Heart right ventricle (tissue), 16 donors: ENCODE data around the gene ATP5IF1. TPM values are rescaled to one million over a fixed set of nuclear protein-coding genes. Genes with fewer than 3 reads are reported as not detected.

ENCODE experiments used
- ATAC-seq, 8 donors: fragments of 200-7000 bp; cut with Tn5 transposase; one replicate each; pipeline ENCODE4 v1.9.1; 2020; ENCODE audit warnings: mild to moderate bottlenecking in 8 of 8, moderate library complexity in 8 of 8, moderate number of reproducible peaks in 1 of 8
- DNase-seq, 2 donors: peaks; one replicate each; pipeline ENCODE4 v3.0.0-alpha.2; 2020
- H3K27ac ChIP-seq, 10 donors: fragments of 200-600 bp; sonication (generic) in 2 of 10; one replicate each; pipeline versions ENCODE4 v1.5.0 to v1.8.0; 2020 to 2022; ENCODE audit warnings: mild to moderate bottlenecking in 3 of 10
- H3K27me3 ChIP-seq, 7 donors: fragments of 200-600 bp; one replicate each; pipeline ENCODE4 v1.8.0; 2021 to 2022; ENCODE audit warnings: mild to moderate bottlenecking in 2 of 7
- H3K36me3 ChIP-seq, 9 donors: fragments of 200-600 bp; sonication (generic) in 1 of 9; one replicate each; pipeline versions ENCODE4 v1.5.0 to v1.8.0; 2020 to 2022; ENCODE audit warnings: mild to moderate bottlenecking in 2 of 9
- H3K4me1 ChIP-seq, 9 donors: fragments of 200-600 bp; sonication (generic) in 1 of 9; one replicate each; pipeline versions ENCODE4 v1.5.0 to v1.8.0; 2020 to 2022; ENCODE audit warnings: mild to moderate bottlenecking in 4 of 9
- H3K4me3 ChIP-seq, 10 donors: fragments of 200-600 bp; sonication (generic) in 2 of 10; one replicate each; pipeline versions ENCODE4 v1.5.0 to v1.8.0; 2020 to 2022; ENCODE audit warnings: mild to moderate bottlenecking in 7 of 10, moderate library complexity in 2 of 10
- H3K9me3 ChIP-seq, 11 donors: fragments of 200-600 bp in 10 of 11; sonication (generic) in 2 of 11; one replicate each; pipeline versions ENCODE4 v1.5.0 to v1.8.0; 2013 to 2022; ENCODE audit warnings: mild to moderate bottlenecking in 2 of 11, control low read depth in 1 of 11, moderate library complexity in 1 of 11
- CTCF ChIP-seq, 9 donors: fragments of 200-600 bp; sonication (generic) in 2 of 9; IDR thresholded peaks; one replicate each; pipeline versions ENCODE4 v1.5.0 to v1.8.0; 2021 to 2022; ENCODE audit warnings: antibody characterized with exemption in 9 of 9, mild to moderate bottlenecking in 5 of 9, moderate library complexity in 1 of 9
- WGBS, 2 donors: extraction: QIAGEN DNeasy Blood & Tissue Kit; methylation state at CpG; one replicate each; pipeline ENCODE4 v1.1.7; 2013; ENCODE audit warnings: inconsistent platforms in 1 of 2; 5-methylcytosine and 5-hydroxymethylcytosine counted together
- intact Hi-C, 10 donors: fragments of 100-400 bp; cut with DNase I; formaldehyde crosslinking; loops; one replicate each; pipeline versions ENCODE4 v1.11.1 to v1.14.2; 2022
- polyA plus RNA-seq, 2 donors: library from polyadenylated mRNA; stranded (reverse); fragments of 200-250 nt; gene quantifications; one replicate each; pipeline ENCODE4 v1.2.3, GENCODE V29; 2013
- total RNA-seq, 10 donors: library from RNA; stranded (reverse); fragmentation: NEBNext Ultra II Directional in 3 of 10; extraction: Animal tissue kit (Norgen Biotek cat#: 25700) in 3 of 10; gene quantifications; one replicate each; pipeline versions ENCODE4 v1.2.1 to v1.2.4, GENCODE V29; 2021 to 2023
- donor health status: Arrhythmogenic right ventricular cardiomyopathy.
- donor health status: ischemic (EF 13 %, LVEDD 7.1; RV severe dilation, severe dysfunction).
- donor health status: healthy with polysubstance abuse.
- donor health status: DM: no; HTN: yes; CAD: no.
- donor health status: DM: no; HTN: no; CAD: no.
- donor health status: ischemic (EF 25% LVEDD 6.9; RV normal size, moderate dysfunction).
- donor health status: ischemic (EF 25% LVEDD 5.7; RV mildly dilated, moderate dysfunction).
- donor health status: healthy.
- donor health status: DM: yes; HTN: yes; CAD: no.
- donor health status: Ischemic cardiomyopathy.
- donor health status: ischemic (EF 35%, LVEDD 5.7; RV mildly dilated, moderate dysfunction).
- donor health status: nonischemic (EF 11% LVEDD 7.7; RV severe dilation, severe dysfunction).
- donor health status: DM: yes; HTN: yes; CAD: no.
- donor health status: PGD.
- donor health status: ischemic (EF 29% LVEDD 5.4; RV normal size, mild dysfunction).
- donor health status: nonischemic (EF 23%, LVEDD 6.1; RV moderate dilation, normal function).

ATP5IF1 gene
- total and polyA plus RNA-seq, 12 donors = 255 to 3,942 (median 420) TPM

- ATAC-seq (no peak), DNase-seq (no peak)
- Histone ChIP-seq H3K27me3 (no peaks in the 10 kb centered on the region), H3K27ac (peak overlapping the region in 8 of 10 donors; percentile 55 to 96 (median 92)), H3K4me1 (peaks cover 0 to 62% (median 28%) of the 10 kb centered on the region in 9 donors), H3K4me3 (no peak overlapping the region), H3K36me3 (peaks cover 0 to 21% (median 0%) of the 10 kb centered on the region in 9 donors), H3K9me3 (no peaks in the 10 kb centered on the region)
- intact Hi-C loops = loop anchor here in 1 of 10 donors (10.0 kb wide), 1 partner anchor 336 kb away; no protein-coding TSS in a partner anchor
- TF ChIP-seq CTCF (IDR thresholded peaks at IDR 0.05) = no peak
- WGBS, 2 donors = 39 to 45% methylated on average over 2 of the region's 2 CpGs
Measured at GRCh38 chr1:28239004-28239403, 3.1 kb downstream of the ATP5IF1 start.

- DNase-seq (no peak), ATAC-seq (no peak)
- Histone ChIP-seq H3K27me3 (no peaks in the 10 kb centered on the region), H3K4me3 (no peak overlapping the region), H3K9me3 (no peaks in the 10 kb centered on the region), H3K4me1 (peaks cover 0 to 70% (median 30%) of the 10 kb centered on the region in 9 donors), H3K36me3 (peaks cover 0 to 21% (median 0%) of the 10 kb centered on the region in 9 donors), H3K27ac (peak overlapping the region in 4 of 10 donors; percentile 89 to 96 (median 94))
- TF ChIP-seq CTCF (IDR thresholded peaks at IDR 0.05) = no peak
- 91% methylated on average over 4 of the region's 4 CpGs for WGBS, 2 donors
- intact Hi-C loops = loop anchor here in 2 of 10 donors (10.0 kb wide), 2 partner anchors 335 to 405 kb away; partner anchors contain the start of genes RNU11 (in 1 of the 2) and TAF12 (in 1 of the 2)
Measured at GRCh38 chr1:28240024-28240423, 4.1 kb downstream of the ATP5IF1 start.

DNA sequence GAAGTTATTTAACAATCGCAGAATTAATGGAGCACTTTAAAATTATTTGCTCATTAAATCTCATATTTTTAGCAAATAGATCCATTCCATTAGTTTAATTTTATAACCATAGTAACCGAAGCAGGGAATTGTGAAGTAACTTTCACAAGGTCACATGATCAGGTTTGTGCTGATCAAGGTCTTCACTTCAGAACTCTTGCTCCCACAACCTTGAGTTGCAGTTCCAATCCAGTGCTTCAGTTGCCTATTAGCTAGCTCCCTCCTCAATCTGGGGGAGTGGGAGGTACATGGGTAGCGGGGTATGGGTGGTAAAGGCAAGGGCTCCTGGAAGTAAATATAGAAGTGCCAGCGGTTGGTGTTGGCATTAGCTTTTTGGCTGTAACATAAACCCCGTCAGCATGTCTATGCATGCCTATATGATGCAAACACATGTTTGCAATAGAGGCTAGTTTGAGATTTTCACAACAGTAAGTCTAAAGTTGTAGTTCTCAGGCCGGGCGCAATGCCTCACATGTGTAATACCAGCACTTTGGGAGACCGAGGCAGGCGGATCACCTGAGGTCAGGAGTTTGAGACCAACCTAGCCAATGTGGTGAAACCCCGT, 5.8 kb downstream of the ATP5IF1 start:
- H3K4me3 ChIP-seq = no peak overlapping the region
- peaks cover 0 to 21% (median 0%) of the 10 kb centered on the region in 9 donors for H3K36me3 ChIP-seq
- no peak for TF ChIP-seq CTCF (IDR thresholded peaks at IDR 0.05)
- intact Hi-C loops = loop anchor here in 2 of 10 donors (10.0 kb wide), 2 partner anchors 333 to 403 kb away; partner anchors contain the start of genes RNU11 (in 1 of the 2) and TAF12 (in 1 of the 2)
- H3K9me3 ChIP-seq = no peaks in the 10 kb centered on the region
- H3K4me1 ChIP-seq = peaks cover 0 to 78% (median 28%) of the 10 kb centered on the region in 9 donors
- H3K27ac ChIP-seq = peak overlapping the region in 1 of 10 donors; percentile 28
- no peaks in the 10 kb centered on the region for H3K27me3 ChIP-seq
- WGBS, 2 donors = 92 to 93% methylated on average over 10 of the region's 10 CpGs
- ATAC-seq (no peak), DNase-seq (no peak)

DNA sequence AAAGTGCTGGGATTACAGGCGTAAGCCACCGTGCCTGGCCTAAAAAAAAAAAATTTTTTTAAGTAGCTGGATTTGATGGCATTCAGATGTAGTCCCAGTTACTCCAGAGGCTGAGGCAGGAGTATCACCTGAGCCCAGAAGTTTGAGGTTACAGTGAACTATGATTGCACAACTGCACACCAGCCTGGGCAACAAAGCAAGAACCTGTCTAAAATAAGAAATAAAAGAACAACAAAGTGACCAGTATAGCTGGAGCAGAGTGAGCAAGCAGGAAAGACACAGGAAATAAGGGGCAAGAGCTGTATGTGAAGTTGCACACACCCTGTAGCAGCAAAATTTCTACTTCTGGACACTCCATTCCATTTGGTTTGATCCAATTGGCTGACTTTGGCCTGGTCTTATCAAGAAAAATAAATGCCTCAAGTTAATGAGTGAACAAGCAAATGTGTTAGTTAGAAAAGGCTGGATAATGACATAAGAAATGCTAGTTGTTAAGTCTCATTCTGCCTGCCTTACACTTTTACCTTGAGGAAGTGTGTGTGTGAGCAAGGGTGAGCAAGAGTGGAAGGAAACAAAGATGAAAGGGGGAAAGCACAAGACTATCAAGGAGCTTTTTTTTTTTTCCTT, 7.9 kb downstream of the ATP5IF1 start:
- Histone ChIP-seq H3K27ac (peak overlapping the region in 9 of 10 donors; percentile 13 to 92 (median 86)), H3K36me3 (peaks cover 0 to 10% (median 0%) of the 10 kb centered on the region in 9 donors), H3K4me3 (no peak overlapping the region), H3K27me3 (no peaks in the 10 kb centered on the region), H3K9me3 (no peaks in the 10 kb centered on the region), H3K4me1 (peaks cover 12 to 72% (median 19%) of the 10 kb centered on the region in 9 donors)
- TF ChIP-seq CTCF (IDR thresholded peaks at IDR 0.05) = no peak
- 74 to 81% methylated on average over 2 of the region's 2 CpGs for WGBS, 2 donors
- ATAC-seq (no peak), DNase-seq (no peak)
- intact Hi-C loops = loop anchor here in 2 of 10 donors (10.0 kb wide), 2 partner anchors 331 to 401 kb away; partner anchors contain the start of genes RNU11 (in 1 of the 2) and TAF12 (in 1 of the 2)
